Hindlimb muscle (tissue), 1 donor: ENCODE measurements around the gene IGF1R. TPM values are rescaled to one million over a fixed set of nuclear protein-coding genes. Genes with fewer than 3 reads are reported as not detected.
A peak's percentile ranks its signal among the peaks of the same experiment; 100 is the strongest.
"Not testable (repeated sequence)": the region's sequence is repeated elsewhere in the genome, so short reads cannot be mapped to it uniquely, and the experiment has no call there.

Experiments used
- DNase-seq: peaks from one replicate; pipeline ENCODE4 v3.0.0-alpha.2; 2013
- polyA plus RNA-seq: library from polyadenylated mRNA; unstranded; fragments of 120-200 nt; gene quantifications from one replicate; pipeline ENCODE4 v1.2.1, GENCODE V29; 2013; ENCODE audit not compliant: insufficient read length

Gene IGF1R
- polyA plus RNA-seq, 1 donor = 18.3 TPM

DNA sequence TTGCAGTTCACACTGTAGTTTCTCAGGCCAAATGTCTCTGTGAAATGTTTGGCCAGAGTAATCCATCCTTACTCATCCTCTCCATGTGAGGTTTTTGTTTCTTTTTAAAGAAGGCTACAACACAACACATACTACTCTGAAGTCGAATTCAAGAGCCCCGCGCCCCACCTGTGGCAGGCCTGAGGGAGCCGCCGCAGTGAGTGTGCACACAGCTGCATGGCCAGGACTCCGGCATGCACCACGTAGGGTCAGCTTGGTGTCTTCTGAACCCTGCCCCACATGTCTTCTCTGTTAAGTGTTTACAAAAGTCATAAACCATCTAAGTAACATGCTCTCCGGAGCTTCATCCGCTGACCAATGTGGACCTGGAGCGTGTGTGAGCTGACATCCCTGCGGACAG is 300.6 kb downstream of the IGF1R start:
- no peak for DNase-seq

DNA sequence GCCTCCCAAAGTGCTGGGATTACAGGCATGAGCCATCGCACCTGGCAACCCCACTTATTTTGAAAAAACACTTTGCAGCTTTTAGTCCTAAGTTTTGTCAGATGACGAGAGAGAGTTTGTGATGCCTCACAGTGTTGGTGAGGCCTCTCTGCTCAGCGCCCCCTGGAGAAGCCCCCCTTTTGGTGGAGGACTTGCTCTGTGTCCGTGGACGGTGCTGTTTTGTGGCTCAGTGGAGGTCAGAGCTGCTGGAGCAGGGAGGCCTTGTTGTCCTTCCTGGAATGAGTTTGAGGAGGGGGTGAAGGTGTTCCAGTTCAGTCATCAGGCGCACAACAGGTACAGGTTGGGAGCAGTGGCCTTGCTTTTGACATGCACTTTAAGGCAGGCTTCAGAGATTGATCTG is 301.3 kb downstream of the IGF1R start:
- DNase-seq = no peak

DNA sequence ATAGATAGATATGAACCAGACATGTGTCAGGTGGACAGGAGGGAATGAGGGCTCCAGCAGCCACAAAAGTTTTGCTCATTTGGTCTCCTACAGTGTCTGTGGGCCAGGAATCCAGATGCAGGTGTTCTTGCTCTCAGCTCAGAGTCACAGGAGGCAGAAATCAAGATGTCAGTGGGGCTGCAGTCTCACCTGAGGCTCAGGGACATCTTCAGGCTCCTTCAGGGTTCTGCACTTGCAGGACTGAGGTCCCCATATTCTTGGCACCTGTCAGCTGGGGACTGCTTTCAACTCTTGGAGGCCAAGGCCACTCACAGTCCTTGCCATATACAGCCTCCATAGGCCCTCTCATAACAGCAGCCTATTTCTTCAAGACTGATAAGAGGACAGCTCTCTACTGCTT is 301.9 kb downstream of the IGF1R start:
- no peak for DNase-seq

DNA sequence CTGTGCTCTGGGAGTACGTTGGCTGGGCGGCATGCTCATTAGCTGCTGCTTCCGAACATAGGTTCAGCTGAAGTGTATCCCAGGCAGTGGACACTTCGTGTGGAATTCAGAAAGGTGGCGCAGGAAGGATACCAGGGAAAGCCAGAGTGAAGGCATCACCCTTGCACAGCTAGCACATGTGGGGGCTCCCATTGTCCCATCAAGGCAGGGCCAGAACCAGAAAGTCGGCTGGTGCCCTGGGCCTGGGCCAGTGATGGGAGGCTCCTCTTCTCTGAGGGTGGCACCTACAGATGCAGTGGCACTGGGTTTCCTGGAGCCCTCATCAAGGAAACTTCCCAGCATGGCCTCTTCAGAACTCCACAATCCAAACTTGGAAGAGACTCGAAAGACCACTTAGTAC is 302.7 kb downstream of the IGF1R start:
- no peak for DNase-seq

DNA sequence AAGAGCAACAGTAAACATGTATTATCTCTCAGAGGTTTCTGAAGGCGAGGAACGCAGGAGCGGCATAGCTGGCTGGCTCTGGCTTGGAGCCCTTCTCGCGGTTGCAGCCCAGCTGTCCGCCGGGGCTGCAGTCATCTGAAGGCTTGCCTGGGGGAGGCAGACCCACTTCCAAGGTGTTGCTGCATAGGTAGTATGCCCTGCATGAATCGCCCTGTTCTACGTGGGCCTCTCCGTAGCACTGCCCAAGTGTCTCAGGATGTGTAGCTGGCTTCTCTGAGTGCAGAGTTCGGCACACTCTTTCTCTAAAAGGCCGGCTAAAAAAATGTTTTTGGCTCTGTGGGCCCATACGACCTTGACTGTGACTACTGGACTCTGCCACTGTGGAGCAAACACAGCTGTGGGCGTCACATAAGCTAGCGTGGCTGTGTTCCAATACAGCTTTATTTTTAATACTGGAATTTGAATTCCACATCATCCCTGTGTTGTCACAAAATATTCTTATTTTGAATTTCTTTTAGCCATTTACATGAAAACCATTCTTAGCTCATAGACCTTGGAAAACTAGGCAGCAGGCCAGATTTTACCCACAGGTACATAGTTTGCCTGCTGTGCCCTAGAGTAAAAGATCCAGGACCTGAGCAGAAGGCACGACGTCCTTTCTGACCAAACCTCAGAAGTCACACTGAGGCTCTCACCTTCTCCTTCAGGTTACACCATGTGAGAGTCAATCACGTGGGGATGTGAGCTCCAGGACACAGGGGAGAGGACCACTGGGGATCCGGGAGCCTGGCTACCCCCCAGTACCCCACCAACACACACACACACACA is 303.4 kb downstream of the IGF1R start:
- DNase-seq = no peak

DNA sequence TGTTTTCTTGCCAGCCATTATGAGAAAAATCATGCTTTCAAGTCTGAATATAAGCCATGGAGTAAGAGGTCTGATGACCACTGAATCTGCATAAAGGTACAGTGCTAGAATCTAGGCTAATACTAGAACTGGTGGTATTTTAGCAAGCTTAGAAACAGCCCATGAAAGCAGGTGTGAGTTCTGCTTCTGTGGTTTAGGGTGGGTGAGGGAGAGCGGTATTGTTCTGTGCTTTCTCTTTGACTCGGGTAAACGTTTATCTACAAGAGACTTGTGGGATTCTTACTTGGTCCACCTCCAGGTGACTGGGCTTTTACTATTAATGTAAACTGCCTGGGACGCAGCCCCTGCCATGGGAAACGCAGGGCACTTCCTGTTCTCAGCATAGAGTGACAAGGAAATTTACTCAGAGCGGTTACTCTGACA is 304.1 kb downstream of the IGF1R start:
- no peak for DNase-seq

DNA sequence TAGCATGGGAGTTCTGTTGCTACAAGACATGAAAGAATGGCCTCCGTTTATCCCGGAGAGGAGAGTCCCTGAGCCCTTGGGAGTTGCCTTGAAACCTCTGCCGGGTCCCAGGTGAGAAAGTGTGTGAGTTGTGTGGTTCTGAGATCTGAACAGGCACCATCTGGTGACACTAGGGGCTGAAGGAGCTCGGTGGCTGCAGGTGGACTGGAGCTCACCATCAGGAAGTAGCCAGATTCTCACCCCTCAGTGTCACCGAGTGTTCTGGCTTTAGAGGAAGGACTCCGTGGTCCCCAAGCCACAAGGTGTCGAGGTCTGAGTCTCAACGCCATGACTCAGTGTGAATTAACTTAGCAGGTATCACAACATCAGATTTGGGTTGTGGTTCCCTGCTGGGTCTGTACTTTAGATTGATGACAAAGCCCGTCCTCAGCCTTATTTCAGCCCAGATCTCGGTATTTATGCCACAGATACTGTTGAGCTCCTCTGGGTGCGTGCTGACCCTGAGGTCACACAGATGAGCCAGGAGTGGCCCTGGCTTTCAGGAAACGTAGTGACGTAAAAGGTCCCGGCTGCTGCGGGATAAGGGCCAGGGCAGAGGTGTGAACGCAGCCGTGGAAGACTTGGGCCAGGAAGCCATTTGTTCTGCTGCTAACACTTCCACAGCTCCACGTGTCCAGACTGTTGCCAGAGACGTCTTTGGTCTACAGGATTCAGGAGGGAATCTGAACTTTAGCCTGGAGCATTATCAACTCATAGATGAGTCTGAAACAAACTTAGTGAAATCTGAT is 304.9 kb downstream of the IGF1R start:
- no peak for DNase-seq

DNA sequence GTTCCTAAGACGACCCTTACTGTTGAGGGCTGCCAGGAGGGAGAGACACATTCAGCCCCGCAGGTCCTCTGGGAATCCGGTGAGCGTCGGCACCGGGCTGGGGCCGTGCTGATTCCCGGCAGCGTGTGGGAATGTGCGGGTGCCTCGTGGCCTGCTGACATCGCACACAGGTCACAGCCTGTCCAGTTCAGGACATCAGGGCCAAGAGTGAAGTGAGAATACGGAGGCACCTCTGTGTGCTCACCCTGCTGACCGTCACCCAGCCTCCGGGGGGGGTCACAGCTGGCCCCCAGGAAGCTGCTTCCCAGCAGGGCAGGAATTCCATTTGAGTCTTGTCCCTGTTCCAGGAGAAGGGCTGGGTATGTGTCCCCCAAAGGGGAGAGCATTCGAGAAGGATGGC is 305.6 kb downstream of the IGF1R start:
- no peak for DNase-seq

DNA sequence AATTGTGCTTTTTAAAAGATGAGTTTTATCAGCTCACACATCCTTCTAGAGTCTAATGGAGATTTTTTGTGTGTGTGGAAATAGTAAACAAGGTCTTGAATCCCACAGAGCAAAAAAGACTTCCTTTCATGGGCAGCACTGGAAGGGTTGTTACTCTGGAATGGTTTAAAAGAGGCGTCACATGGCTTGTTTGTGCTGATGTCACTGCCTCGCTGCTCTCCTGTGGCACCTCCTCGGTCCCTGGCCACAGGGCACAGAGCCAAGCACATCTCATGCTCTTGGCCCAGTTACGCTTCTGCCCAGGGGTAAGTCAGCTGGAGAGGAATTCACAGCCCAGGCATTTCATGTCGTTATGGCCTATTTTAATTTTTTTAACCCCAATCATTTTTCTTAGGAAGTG is 306.1 kb downstream of the IGF1R start:
- no peak for DNase-seq

DNA sequence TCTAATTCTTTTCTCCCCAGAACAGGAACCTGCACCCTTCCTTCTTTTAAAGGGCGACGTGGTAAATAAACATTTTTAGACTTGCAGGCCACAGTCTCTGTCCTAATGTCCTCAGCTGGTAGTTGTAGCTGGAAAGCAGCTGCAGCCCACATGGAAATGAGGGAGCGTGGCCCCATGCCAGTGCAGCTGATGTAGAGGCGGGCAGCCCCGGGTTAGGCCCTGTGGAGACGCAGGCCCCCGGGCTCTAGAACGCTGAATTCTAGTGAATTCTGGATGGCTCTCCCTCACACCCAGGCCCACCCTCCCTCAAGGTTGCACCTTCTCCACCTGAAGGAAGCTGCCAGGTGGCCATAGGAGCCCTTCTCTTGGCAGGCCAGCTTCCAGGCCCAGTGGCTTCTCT is 307.0 kb downstream of the IGF1R start:
- DNase-seq = peak; percentile 51

DNA sequence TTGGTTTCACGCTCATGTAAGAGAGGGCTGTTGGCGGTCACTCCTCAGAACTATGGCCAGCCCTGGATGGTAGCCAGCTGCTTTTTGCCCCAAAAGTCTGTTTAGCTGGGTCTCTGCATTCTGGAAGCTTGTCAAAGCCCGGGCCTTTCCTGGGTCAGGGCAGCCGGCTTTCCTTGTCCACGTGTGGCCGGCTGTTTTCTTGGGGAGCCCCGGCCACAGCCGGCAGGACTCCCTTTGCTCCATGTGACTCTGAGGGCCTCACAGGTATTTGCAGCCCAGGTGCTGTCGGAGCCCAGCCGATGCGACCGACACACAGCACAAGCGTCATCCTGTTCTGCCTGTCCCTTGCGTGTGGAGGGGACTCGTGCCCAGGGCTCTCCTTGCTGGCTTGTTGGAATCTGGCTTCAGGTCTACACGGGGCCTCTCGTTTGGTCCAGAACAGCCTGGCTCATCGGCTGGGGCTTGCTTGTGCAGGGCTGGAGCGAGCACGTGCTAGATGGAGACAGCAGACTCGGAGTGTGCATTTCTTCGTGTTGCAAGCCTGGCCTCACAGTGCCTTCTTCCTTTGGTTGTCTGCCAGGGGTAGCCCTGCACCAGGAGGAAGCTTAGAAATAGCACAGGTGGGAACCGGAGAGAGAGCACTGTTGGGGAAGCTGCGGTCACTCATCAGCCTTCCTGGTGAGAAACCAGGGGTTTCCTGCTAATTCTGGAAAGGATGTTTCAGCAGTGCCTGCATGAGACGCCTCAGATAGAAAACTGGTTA is 307.8 kb downstream of the IGF1R start:
- no peak for DNase-seq

DNA sequence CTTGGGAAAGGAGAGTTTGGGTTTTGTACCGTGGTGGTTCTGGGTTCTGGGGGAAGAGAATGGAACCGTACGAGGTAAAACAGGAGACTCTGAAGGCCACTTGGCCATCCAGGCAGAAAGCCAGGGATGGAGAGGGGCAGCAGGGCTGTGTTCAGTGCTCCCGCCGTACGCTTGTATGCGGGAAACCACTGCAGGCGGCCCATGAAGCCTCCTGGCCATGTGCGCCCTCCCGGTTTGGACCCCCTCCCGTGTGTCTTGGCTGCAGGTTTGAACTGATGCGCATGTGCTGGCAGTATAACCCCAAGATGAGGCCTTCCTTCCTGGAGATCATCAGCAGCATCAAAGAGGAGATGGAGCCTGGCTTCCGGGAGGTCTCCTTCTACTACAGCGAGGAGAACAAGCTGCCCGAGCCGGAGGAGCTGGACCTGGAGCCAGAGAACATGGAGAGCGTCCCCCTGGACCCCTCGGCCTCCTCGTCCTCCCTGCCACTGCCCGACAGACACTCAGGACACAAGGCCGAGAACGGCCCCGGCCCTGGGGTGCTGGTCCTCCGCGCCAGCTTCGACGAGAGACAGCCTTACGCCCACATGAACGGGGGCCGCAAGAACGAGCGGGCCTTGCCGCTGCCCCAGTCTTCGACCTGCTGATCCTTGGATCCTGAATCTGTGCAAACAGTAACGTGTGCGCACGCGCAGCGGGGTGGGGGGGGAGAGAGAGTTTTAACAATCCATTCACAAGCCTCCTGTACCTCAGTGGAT is 308.6 kb downstream of the IGF1R start:
- no peak for DNase-seq

DNA sequence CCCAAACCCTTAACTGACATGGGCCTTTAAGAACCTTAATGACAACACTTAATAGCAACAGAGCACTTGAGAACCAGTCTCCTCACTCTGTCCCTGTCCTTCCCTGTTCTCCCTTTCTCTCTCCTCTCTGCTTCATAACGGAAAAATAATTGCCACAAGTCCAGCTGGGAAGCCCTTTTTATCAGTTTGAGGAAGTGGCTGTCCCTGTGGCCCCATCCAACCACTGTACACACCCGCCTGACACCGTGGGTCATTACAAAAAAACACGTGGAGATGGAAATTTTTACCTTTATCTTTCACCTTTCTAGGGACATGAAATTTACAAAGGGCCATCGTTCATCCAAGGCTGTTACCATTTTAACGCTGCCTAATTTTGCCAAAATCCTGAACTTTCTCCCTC is 309.3 kb downstream of the IGF1R start:
- DNase-seq = no peak

DNA sequence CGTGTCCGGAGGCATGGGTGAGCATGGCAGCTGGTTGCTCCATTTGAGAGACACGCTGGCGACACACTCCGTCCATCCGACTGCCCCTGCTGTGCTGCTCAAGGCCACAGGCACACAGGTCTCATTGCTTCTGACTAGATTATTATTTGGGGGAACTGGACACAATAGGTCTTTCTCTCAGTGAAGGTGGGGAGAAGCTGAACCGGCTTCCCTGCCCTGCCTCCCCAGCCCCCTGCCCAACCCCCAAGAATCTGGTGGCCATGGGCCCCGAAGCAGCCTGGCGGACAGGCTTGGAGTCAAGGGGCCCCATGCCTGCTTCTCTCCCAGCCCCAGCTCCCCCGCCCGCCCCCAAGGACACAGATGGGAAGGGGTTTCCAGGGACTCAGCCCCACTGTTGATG is 309.7 kb downstream of the IGF1R start:
- DNase-seq = no peak

DNA sequence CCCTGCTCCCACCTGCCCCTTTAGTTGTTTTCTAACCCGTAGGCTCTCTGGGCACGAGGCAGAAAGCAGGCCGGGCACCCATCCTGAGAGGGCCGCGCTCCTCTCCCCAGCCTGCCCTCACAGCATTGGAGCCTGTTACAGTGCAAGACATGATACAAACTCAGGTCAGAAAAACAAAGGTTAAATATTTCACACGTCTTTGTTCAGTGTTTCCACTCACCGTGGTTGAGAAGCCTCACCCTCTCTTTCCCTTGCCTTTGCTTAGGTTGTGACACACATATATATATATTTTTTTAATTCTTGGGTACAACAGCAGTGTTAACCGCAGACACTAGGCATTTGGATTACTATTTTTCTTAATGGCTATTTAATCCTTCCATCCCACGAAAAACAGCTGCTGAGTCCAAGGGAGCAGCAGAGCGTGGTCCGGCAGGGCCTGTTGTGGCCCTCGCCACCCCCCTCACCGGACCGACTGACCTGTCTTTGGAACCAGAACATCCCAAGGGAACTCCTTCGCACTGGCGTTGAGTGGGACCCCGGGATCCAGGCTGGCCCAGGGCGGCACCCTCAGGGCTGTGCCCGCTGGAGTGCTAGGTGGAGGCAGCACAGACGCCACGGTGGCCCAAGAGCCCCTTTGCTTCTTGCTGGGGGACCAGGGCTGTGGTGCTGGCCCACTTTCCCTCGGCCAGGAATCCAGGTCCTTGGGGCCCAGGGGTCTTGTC is 310.7 kb downstream of the IGF1R start:
- DNase-seq = no peak

DNA sequence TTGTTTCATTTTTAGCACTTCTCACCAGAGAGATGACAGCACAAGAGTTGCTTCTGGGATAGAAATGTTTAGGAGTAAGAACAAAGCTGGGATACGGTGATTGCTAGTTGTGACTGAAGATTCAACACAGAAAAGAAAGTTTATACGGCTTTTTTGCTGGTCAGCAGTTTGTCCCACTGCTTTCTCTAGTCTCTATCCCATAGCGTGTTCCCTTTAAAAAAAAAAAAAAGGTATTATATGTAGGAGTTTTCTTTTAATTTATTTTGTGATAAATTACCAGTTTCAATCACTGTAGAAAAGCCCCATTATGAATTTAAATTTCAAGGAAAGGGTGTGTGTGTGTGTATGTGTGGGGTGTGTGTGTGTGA is 311.3 kb downstream of the IGF1R start:
- no peak for DNase-seq

DNA sequence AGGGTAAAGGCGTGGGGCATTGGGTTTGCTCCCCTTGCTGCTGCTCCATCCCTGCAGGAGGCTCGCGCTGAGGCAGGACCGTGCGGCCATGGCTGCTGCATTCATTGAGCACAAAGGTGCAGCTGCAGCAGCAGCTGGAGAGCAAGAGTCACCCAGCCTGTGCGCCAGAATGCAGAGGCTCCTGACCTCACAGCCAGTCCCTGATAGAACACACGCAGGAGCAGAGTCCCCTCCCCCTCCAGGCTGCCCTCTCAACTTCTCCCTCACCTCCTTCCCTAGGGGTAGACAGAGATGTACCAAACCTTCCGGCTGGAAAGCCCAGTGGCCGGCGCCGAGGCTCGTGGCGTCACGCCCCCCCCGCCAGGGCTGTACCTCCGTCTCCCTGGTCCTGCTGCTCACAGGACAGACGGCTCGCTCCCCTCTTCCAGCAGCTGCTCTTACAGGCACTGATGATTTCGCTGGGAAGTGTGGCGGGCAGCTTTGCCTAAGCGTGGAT is 312.3 kb downstream of the IGF1R start:
- no peak for DNase-seq

DNA sequence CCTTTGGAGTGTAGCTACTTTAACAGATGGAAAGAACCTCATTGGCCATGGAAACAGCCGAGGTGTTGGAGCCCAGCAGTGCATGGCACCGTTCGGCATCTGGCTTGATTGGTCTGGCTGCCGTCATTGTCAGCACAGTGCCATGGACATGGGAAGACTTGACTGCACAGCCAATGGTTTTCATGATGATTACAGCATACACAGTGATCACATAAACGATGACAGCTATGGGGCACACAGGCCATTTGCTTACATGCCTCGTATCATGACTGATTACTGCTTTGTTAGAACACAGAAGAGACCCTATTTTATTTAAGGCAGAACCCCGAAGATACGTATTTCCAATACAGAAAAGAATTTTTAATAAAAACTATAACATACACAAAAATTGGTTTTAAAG is 315.1 kb downstream of the IGF1R start:
- no peak for DNase-seq

DNA sequence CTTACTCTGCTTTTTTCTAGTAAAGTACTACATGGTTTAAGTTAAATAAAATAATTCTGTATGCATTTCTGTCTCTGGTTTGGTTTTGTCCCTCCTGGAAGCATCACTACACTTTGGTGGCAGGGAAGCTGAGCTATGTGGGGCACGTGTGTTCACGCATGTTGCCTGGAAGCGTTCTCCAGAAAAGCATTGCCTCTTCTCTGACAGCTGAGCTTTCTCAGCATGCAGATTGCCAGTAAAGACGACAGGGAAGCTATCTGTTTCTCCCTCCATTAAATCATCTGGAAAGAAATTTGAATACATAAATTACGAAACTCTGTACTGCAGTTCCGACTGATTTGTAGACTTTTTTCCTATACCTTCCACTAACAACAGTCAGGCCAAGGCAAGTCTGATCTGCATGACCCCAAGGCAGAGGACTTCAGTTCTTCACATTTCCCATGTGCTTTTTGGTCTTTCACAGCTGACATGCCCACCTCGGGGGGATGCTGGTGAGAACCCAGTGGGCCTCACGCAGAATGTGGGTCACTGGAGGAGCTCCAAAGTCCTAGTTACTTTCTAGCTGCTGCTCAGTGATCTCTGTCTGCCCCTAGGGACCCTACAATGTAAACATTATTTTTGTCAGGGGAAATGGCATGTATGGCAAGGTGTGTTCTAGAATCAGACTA is 316.3 kb downstream of the IGF1R start:
- no peak for DNase-seq

DNA sequence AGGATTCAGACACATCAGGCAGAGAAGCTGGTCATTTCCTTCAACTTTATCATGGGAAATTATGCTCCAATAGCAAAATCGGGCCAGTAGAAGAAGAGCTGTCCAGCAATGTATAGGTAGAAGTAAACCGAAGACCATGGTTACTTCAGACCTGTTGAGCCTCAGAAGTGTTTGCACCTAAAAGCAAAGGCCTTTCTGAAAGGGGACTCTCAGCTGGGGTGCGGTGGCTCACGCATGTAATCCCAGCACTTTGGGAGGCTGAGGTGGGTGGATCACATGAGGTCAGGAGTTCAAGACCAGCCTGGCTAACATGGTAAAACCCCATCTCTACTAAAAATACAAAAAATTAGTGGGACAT is 316.8 kb downstream of the IGF1R start:
- DNase-seq = not testable (repeated sequence)

DNA sequence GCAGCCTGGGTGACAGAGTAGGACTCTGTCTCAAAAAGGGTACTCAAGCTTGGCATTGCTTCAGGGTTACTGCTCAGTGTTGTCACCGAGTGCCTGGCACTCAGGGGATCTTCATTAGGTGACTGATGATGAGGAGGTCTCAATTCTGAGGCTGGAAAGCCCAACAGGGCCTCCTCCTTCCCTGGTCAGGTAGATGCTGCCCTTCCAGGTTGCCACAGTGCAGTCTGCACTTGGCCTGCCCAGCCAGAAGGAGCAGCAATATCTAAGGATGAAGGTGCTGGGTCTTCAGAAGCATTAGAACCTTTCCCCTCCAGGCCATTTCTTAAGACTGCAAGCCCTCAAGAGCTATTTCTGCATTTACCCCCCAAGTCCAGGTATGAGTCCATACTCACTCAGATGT is 317.3 kb downstream of the IGF1R start:
- no peak for DNase-seq
